ENCODE measurements around the gene MED12L. TPM values are rescaled to one million over a fixed set of nuclear protein-coding genes. Genes with fewer than 3 reads are reported as not detected.

MED12L gene
- total RNA-seq, 4 donors from 2014 or later: under 0.01 to 0.34 (median 0.27) TPM

DNA sequence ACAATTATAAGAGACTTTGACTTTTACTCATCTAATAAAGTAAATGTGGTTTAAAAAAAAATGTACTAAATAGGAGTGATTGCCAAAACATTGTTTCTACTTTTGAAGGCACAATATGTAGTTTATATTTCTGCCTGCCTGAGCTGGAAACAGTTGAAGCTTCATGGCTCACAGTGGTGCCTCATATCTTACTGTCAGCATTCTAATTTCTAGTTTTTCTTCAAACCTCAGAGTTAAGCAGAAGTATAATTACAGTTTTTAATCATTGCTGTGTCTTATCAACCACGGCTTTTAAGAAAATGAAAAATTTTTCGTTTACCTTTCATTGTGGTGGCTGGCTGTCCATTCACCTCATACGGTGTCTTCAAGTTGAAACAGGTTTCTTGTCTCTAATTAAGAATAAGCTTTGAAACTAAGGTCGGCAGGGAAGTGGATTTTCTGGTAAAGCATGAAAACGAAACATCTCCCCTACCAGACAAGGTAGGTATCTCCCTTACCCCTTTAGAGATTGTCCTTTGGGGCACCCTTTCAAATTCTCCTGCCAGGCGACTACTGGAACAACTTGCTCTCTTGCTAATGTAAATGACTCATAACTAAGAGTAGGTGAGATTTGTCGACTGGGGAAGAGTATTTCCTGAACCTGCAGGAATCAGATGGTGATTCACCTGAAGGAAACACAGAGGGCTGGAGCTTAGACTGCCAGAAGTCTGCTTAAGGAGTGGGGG is 231.0 kb downstream of the MED12L start, which contains the start of gene GPR87:
GPR87 (minus strand) TSS at position 554 of the 725 bp plus-strand sequence. CDS start 16,720 bp downstream, outside the sequence.
- TF ChIP-seq, protein P1, sequence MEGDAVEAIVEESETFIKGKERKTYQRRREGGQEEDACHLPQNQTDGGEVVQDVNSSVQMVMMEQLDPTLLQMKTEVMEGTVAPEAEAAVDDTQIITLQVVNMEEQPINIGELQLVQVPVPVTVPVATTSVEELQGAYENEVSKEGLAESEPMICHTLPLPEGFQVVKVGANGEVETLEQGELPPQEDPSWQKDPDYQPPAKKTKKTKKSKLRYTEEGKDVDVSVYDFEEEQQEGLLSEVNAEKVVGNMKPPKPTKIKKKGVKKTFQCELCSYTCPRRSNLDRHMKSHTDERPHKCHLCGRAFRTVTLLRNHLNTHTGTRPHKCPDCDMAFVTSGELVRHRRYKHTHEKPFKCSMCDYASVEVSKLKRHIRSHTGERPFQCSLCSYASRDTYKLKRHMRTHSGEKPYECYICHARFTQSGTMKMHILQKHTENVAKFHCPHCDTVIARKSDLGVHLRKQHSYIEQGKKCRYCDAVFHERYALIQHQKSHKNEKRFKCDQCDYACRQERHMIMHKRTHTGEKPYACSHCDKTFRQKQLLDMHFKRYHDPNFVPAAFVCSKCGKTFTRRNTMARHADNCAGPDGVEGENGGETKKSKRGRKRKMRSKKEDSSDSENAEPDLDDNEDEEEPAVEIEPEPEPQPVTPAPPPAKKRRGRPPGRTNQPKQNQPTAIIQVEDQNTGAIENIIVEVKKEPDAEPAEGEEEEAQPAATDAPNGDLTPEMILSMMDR (IDR thresholded peaks at IDR 0.05; ENCODE audit: low read depth): no peak

DNA sequence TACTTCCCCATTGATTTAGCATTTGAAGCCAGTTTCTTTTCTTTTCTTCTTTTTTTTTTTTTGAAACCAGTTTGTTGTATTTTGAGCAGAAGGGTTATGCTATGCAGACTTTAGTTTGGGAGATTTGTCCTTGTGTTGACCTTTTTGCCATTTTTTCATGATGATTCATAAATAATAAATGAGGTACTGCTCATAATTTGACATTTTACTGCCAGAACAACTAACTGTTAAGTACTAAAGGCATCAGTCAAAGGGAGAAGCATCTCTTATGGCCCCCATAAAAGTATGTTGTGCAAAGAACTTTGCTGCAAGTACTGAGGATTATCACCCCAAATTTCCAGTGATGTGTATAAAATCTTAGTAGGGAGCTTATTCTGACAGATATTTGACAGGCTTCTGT is 232.8 kb downstream of the MED12L start:
- TF ChIP-seq, protein P1 (IDR thresholded peaks at IDR 0.05; ENCODE audit: low read depth): no peak

DNA sequence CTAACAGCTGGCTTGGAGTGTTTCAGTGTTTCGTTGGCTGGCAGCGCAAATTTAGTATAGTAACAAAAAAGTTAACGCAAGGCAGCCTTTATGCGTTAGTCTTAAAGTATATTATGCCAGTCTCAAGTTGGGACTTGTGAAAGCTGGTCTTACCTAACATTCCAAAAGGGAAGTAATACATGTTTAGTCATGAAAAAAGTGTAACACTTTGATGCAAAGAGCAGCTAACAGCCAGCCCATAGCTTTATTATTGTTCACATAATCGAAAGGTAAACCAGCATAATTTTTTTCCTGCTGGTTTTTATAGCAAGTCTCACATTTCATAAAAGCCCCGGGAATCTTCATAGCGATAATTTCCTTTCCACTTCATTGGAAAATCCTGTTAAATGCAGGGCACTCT is 233.5 kb downstream of the MED12L start:
- TF ChIP-seq, protein P1 (IDR thresholded peaks at IDR 0.05; ENCODE audit: low read depth): no peak

DNA sequence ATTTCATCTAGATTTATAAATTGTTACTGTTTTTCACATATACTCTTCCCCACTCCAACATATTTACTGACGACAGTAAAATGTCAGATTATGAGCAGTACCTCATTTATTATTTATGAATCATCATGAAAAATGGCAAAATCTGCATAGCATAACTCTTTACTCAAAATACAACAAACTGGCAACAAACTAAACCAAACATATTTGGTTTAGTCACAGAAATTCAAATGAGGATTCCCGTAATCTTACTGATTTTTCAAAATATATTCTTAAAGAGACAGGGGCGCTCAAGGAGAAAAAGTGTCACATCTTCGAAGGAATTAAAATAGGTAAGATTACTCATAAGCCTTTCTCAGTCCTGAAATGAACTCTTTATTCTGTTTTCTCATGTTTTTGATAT is 234.2 kb downstream of the MED12L start:
- TF ChIP-seq, protein P1 (IDR thresholded peaks at IDR 0.05; ENCODE audit: low read depth): no peak

DNA sequence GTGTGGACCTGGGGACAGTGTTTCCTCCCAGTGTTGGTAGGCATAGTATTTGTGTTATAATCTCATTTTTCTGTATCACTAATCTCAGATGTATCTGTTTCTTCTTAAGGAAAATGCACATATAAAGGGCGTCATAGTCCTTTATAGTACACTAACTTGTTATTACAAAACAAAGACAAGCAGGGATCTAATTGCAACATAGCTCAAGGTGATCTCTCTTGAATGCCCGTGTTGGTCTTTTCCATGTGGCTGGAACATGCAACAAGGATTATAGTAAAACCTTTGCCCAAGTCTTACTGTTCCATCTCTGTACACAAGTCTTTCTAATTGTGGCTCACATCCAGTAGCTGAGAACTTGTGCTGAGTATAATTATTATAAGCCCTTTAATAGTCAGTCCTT is 234.7 kb downstream of the MED12L start:
- TF ChIP-seq, protein P1 (IDR thresholded peaks at IDR 0.05; ENCODE audit: low read depth): no peak

DNA sequence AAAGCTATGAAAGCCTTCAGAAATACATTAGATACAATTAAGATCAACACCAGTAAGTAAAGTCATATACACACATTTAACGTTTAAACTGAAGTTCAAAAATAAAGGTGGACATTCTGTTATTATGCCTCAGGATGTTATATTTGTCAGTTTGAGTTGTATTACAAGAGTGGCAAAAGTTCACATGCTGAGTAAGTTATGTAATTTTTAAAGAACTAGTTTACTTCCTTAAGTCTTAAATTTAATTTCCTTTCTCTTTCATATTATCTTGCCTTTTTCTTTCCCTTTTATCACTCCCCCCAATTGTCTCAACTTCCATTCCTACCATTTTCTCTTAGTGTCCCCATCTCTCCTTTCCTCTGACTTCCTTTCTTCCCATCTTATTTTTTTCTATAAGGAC is 236.1 kb downstream of the MED12L start:
- TF ChIP-seq, protein P1 (IDR thresholded peaks at IDR 0.05; ENCODE audit: low read depth): no peak

DNA sequence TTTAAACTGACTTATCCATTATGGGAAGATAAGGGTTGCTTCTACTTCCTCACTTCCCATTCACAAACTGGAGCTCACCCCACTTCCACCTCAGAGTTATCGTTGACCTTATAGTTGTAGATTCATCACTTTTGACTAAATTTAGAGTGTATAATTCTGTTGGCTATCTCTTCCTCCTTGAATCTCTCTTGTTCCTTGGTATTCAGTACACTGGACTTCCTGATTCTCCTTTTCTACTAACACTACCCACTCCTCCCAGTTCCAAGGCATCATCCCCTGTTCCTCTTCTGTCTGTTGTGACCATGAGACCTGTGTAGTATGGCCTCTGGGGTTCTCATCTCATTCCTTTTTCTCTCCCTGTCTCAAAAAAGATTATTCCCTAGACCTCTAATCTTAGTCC is 237.0 kb downstream of the MED12L start:
- TF ChIP-seq, protein P1 (IDR thresholded peaks at IDR 0.05; ENCODE audit: low read depth): no peak
